ENCODE data around the gene MAPT.

MAPT gene

GRCh38 chr17:45919136-45919535 lies 24.8 kb downstream of the MAPT start:
- Histone ChIP-seq H3K9ac (ENCODE audit: low read depth, low read length) (no peak overlapping the region), H3K9me3 (ENCODE audit: control insufficient read depth, insufficient read depth, low read length) (no peaks in the 10 kb centered on the region), H3K27me3 (ENCODE audit: control insufficient read depth, insufficient read depth, low read length) (no peaks in the 10 kb centered on the region), H3K4me3 (ENCODE audit: low read depth, low read length) (no peak overlapping the region), H3K4me1 (ENCODE audit: control insufficient read depth, insufficient read depth, low read length) (no peaks in the 10 kb centered on the region), H3K36me3 (ENCODE audit: control insufficient read depth, insufficient read depth, low read length) (no peaks in the 10 kb centered on the region)

GRCh38 chr17:45920083-45920482 lies 25.7 kb downstream of the MAPT start:
- no peaks in the 10 kb centered on the region for H3K9me3 ChIP-seq (ENCODE audit: control insufficient read depth, insufficient read depth, low read length)
- no peak overlapping the region for H3K4me3 ChIP-seq (ENCODE audit: low read depth, low read length)
- H3K27me3 ChIP-seq (ENCODE audit: control insufficient read depth, insufficient read depth, low read length): no peaks in the 10 kb centered on the region
- no peaks in the 10 kb centered on the region for H3K4me1 ChIP-seq (ENCODE audit: control insufficient read depth, insufficient read depth, low read length)
- no peaks in the 10 kb centered on the region for H3K36me3 ChIP-seq (ENCODE audit: control insufficient read depth, insufficient read depth, low read length)
- H3K9ac ChIP-seq (ENCODE audit: low read depth, low read length): no peak overlapping the region

DNA sequence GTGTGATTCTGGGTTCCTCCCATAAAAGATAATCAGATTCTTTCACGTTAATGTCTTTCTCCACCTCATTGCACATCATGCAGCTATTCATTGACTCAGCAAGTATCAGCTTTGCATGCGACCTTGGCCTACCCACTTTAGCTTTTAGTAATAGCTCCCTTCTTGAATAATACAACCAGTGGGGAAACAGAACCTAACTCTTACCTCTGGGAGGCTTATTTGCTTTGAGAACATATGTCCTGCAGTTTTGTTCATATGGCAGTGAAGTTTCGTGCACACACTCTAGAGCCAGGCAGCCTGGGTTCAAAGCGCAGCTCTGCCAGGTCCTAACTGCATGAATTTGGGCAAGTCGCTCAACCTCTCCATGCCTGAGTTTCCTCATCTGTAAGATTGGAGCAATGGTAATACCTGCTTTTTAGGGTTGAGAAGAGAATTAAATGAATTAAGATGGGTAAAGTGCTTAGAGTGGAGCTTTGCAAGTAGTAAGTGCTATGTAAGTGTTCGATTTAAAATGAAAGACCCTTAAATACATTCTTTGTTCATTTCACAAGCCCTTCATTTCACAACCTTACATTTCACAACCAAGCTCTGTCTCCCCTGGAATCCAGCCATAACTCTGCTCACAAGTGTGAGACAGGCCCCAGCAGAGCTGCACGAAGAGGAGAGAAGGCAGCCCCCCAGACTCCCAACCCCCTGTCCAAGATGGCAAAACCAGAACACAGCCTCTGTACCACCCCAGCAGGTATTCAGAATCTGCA lies 29.3 kb downstream of the MAPT start:
- no peaks in the 10 kb centered on the region for H3K4me1 ChIP-seq (ENCODE audit: control insufficient read depth, insufficient read depth, low read length)
- H3K27me3 ChIP-seq (ENCODE audit: control insufficient read depth, insufficient read depth, low read length): no peaks in the 10 kb centered on the region
- H3K4me3 ChIP-seq (ENCODE audit: low read depth, low read length): no peak overlapping the region
- no peaks in the 10 kb centered on the region for H3K36me3 ChIP-seq (ENCODE audit: control insufficient read depth, insufficient read depth, low read length)
- no peaks in the 10 kb centered on the region for H3K9me3 ChIP-seq (ENCODE audit: control insufficient read depth, insufficient read depth, low read length)
- no peak overlapping the region for H3K9ac ChIP-seq (ENCODE audit: low read depth, low read length)

DNA sequence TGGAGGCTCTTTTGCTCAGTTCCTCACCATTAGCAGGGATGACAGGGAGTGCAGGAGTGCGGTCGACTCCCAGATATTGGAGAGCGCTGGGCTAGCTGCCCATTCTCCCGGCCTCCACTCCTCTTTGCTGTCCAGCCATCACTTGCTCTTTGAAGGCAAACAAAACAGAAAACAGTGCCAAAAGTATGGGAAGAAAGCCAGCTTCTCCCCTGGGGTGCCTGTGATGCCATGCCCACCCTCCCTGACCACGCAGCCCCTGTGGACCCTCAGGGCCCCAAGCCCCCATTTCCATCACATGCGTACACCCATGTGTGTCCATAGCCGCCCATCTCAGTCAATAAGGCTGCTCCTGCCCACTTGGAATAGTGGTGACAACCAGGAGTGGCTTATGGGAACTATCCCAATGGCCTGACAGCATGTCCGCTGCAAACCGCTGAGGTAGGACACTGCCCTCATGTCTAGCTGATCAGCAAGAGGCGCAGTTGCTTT lies 30.0 kb downstream of the MAPT start:
- Histone ChIP-seq H3K9ac (ENCODE audit: low read depth, low read length) (no peak overlapping the region), H3K4me3 (ENCODE audit: low read depth, low read length) (no peak overlapping the region), H3K4me1 (ENCODE audit: control insufficient read depth, insufficient read depth, low read length) (no peaks in the 10 kb centered on the region), H3K36me3 (ENCODE audit: control insufficient read depth, insufficient read depth, low read length) (no peaks in the 10 kb centered on the region), H3K9me3 (ENCODE audit: control insufficient read depth, insufficient read depth, low read length) (no peaks in the 10 kb centered on the region), H3K27me3 (ENCODE audit: control insufficient read depth, insufficient read depth, low read length) (no peaks in the 10 kb centered on the region)

GRCh38 chr17:45925311-45925710 lies 31.0 kb downstream of the MAPT start:
- Histone ChIP-seq H3K9ac (ENCODE audit: low read depth, low read length) (no peak overlapping the region), H3K4me1 (ENCODE audit: control insufficient read depth, insufficient read depth, low read length) (no peaks in the 10 kb centered on the region), H3K27me3 (ENCODE audit: control insufficient read depth, insufficient read depth, low read length) (no peaks in the 10 kb centered on the region), H3K9me3 (ENCODE audit: control insufficient read depth, insufficient read depth, low read length) (no peaks in the 10 kb centered on the region), H3K4me3 (ENCODE audit: low read depth, low read length) (no peak overlapping the region), H3K36me3 (ENCODE audit: control insufficient read depth, insufficient read depth, low read length) (no peaks in the 10 kb centered on the region)

DNA sequence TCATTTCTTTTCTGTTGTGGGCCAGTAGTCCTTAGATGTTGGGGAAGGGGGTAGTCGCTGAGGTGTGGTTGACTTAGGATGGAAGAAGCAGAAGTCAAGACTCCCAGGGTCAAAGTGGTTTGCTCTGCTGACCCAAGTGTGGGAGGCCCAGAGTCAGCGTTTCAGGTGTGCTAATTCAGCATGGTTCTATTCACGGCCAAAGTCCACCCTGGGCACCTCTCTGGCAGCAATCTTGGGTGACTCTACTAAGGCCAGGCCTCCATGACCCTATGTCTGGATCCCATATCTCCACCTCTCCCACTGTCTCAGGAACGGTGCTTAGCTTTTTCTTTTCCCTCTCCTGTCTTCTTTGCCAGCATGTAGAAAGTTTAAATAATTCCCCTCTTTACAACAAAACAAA lies 32.9 kb downstream of the MAPT start:
- Histone ChIP-seq H3K9ac (ENCODE audit: low read depth, low read length) (no peak overlapping the region), H3K4me1 (ENCODE audit: control insufficient read depth, insufficient read depth, low read length) (no peaks in the 10 kb centered on the region), H3K4me3 (ENCODE audit: low read depth, low read length) (no peak overlapping the region), H3K27me3 (ENCODE audit: control insufficient read depth, insufficient read depth, low read length) (no peaks in the 10 kb centered on the region), H3K9me3 (ENCODE audit: control insufficient read depth, insufficient read depth, low read length) (no peaks in the 10 kb centered on the region), H3K36me3 (ENCODE audit: control insufficient read depth, insufficient read depth, low read length) (no peaks in the 10 kb centered on the region)

DNA sequence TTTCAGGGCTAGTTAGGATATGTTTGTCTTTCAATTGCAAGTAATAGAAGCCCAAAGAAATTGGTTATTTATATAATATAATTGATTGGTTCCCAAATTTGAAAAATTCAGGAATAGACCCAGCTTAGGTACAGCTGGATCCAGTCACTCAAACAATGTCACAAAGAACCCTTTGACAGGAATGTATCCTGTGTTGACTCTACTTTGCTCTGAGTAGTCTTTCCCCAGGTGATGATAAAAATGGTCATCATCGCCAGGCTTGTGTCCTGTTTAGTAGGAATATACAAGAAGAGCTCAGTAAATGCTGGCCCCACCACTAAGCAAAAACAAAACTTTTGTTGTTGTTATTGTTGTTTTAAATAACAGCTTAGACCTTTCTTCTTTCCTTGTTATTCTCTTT lies 35.0 kb downstream of the MAPT start:
- H3K9me3 ChIP-seq (ENCODE audit: control insufficient read depth, insufficient read depth, low read length): no peaks in the 10 kb centered on the region
- no peak overlapping the region for H3K9ac ChIP-seq (ENCODE audit: low read depth, low read length)
- H3K27me3 ChIP-seq (ENCODE audit: control insufficient read depth, insufficient read depth, low read length): no peaks in the 10 kb centered on the region
- H3K4me1 ChIP-seq (ENCODE audit: control insufficient read depth, insufficient read depth, low read length): no peaks in the 10 kb centered on the region
- no peaks in the 10 kb centered on the region for H3K36me3 ChIP-seq (ENCODE audit: control insufficient read depth, insufficient read depth, low read length)
- H3K4me3 ChIP-seq (ENCODE audit: low read depth, low read length): no peak overlapping the region

DNA sequence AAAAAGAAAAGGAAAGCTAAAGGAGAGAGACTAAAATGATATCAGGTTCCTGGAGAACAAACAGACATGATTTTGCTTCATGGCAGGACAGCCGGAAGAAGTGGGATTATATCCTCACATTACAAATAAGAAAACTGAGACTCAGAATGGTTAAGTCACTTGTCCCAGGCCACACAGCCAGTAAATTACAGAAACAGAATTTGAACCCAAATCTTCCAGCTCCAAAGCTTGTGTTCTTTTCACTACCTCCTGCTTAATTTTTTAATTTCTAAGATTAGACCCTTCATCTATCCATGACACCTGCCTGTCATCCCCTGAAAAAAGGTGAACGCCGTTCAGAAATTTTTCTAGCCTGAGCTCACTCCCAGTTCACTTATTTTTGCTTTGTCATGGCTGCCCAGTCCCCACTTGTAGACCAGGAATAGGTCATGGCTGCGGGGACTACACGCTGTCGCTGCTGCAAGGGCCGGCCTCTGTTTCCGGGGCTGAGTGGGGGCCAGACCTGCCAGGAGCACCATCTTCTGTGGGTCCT lies 36.1 kb downstream of the MAPT start:
- no peak overlapping the region for H3K4me3 ChIP-seq (ENCODE audit: low read depth, low read length)
- H3K27me3 ChIP-seq (ENCODE audit: control insufficient read depth, insufficient read depth, low read length): no peaks in the 10 kb centered on the region
- no peak overlapping the region for H3K9ac ChIP-seq (ENCODE audit: low read depth, low read length)
- no peaks in the 10 kb centered on the region for H3K9me3 ChIP-seq (ENCODE audit: control insufficient read depth, insufficient read depth, low read length)
- H3K4me1 ChIP-seq (ENCODE audit: control insufficient read depth, insufficient read depth, low read length): no peaks in the 10 kb centered on the region
- H3K36me3 ChIP-seq (ENCODE audit: control insufficient read depth, insufficient read depth, low read length): no peaks in the 10 kb centered on the region

GRCh38 chr17:45931677-45932076 lies 37.3 kb downstream of the MAPT start:
- Histone ChIP-seq H3K4me1 (ENCODE audit: control insufficient read depth, insufficient read depth, low read length) (no peaks in the 10 kb centered on the region), H3K4me3 (ENCODE audit: low read depth, low read length) (no peak overlapping the region), H3K36me3 (ENCODE audit: control insufficient read depth, insufficient read depth, low read length) (no peaks in the 10 kb centered on the region), H3K9me3 (ENCODE audit: control insufficient read depth, insufficient read depth, low read length) (no peaks in the 10 kb centered on the region), H3K9ac (ENCODE audit: low read depth, low read length) (no peak overlapping the region), H3K27me3 (ENCODE audit: control insufficient read depth, insufficient read depth, low read length) (no peaks in the 10 kb centered on the region)

DNA sequence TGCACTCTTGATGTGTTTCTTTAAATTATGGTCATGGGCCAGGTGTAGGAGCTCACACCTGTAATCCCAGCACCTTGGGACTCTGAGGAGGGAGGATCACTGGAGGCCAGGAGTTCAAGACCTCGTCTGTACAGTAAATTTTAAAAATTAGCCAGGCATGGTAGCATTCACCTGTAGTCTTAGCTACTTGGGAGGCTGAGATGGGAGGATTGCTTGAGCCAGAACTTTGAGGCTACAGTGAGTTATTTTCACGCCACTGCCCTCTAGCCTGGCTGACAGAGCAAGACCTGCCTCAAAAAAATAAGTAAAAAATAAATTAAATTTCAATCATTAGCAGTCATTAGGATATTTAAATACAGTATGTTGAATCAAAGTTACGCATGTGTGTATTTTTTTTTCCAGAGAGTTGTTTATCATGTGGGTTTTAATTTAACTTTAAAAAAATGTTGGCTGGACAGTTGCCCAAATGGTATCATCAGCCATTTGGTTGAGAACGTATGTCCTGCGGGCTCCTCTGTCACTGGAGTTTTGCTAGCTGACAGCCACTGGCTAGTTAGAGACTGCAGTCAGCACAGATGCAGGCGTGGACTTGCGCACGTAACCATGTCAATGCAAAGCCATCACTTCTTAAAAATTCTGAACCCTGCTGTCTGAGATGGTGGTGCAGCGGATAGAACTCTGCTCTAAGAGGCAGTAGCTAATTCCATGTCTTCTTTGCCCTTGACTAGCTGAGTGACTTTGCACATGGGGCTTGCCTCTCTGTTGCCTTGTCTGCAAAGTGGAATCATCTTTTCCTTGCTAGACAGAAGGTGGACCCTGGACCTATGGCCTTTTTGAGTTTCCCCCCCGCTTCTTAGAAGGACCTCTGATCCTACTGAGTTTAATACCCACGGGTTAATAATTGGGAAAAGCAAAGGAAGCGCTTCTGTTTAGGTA lies 40.0 kb downstream of the MAPT start:
- no peaks in the 10 kb centered on the region for H3K27me3 ChIP-seq (ENCODE audit: control insufficient read depth, insufficient read depth, low read length)
- peaks cover 1% of the 10 kb centered on the region for H3K4me1 ChIP-seq (ENCODE audit: control insufficient read depth, insufficient read depth, low read length)
- H3K9me3 ChIP-seq (ENCODE audit: control insufficient read depth, insufficient read depth, low read length): no peaks in the 10 kb centered on the region
- H3K9ac ChIP-seq (ENCODE audit: low read depth, low read length): no peak overlapping the region
- H3K4me3 ChIP-seq (ENCODE audit: low read depth, low read length): no peak overlapping the region
- no peaks in the 10 kb centered on the region for H3K36me3 ChIP-seq (ENCODE audit: control insufficient read depth, insufficient read depth, low read length)

- Histone ChIP-seq H3K4me3 (ENCODE audit: low read depth, low read length) (no peak overlapping the region), H3K36me3 (ENCODE audit: control insufficient read depth, insufficient read depth, low read length) (no peaks in the 10 kb centered on the region), H3K27me3 (ENCODE audit: control insufficient read depth, insufficient read depth, low read length) (no peaks in the 10 kb centered on the region), H3K4me1 (ENCODE audit: control insufficient read depth, insufficient read depth, low read length) (peaks cover 2% of the 10 kb centered on the region), H3K9ac (ENCODE audit: low read depth, low read length) (no peak overlapping the region), H3K9me3 (ENCODE audit: control insufficient read depth, insufficient read depth, low read length) (no peaks in the 10 kb centered on the region)
These were observed 40.9 kb downstream of the MAPT start for GRCh38 chr17:45935197-45935709.

Data from iPS-15b (cell line).